NCI-H1105 (cell line): ENCODE results near the gene AS3MT.
"Not testable (repeated sequence)": the region's sequence is repeated elsewhere in the genome, so short reads cannot be mapped to it uniquely, and the experiment has no call there.

Experiments used
- DNase-seq: peaks from one replicate; lab custom pipeline; 2025; lab: John Stamatoyannopoulos, UW

AS3MT gene, protein sequence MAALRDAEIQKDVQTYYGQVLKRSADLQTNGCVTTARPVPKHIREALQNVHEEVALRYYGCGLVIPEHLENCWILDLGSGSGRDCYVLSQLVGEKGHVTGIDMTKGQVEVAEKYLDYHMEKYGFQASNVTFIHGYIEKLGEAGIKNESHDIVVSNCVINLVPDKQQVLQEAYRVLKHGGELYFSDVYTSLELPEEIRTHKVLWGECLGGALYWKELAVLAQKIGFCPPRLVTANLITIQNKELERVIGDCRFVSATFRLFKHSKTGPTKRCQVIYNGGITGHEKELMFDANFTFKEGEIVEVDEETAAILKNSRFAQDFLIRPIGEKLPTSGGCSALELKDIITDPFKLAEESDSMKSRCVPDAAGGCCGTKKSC

DNA sequence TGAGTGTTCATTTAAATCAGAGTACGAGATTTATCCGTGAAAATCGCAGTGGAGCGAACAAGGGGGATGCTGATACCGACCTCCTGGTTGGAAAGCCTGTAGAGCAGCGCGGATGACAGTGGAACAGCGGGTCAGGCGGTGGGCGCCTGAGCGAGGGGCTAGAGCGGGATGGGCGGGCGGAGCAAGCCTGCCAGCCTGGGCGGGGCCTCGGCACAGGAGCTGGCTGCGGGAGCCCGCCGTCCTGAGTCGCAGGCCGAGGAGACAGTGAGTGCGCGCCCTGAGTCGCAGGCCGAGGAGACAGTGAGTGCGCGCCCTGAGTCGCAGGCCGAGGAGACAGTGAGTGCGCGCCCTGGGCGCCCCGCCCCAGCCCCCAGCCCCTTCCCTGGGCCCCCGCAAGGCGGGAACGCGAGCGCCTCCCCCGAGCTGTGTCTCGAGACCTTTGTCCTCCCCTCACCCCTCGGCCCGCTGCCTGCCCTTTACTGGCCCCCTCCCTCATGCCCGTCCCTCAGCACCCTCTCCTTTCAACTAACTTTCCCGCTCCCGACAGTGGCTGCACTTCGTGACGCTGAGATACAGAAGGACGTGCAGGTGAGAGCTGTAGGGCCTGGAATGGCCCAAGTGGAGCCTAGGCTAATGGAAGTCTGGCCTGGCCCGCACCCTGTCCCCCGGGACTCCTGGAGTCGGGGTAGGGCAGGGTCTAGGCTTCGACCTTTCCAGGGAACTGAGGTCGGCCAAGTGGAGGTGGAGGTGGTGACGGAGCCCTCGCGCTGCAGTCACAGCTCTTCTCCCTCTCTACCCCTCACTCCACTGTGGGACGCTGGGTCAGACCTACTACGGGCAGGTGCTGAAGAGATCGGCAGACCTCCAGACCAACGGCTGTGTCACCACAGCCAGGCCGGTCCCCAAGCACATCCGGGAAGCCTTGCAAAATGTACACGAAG lies at the start of gene AS3MT:
Gene AS3MT (plus strand): TSS at position 213 of the 941 bp plus-strand sequence. CDS start 123 bp downstream, at position 336.
- DNase-seq = peak; percentile 37

DNA sequence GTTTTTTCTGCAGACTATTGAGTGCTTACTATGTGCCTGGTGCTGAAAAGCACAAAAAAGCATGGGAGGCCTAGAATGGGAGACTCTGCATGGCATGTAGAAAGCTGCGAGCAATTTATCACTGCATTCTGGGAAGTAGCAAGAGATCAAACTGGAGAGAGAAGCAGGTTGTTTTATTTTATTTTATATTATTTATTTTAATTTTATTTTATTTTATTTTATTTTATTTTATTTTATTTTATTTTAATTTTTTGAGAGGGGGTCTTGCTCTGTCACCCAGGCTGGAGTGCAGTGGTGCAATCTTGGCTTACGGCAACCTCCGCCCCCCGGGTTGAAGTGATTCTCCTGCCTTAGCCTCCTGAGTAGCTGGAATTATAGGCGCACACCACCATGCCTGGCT lies 49.3 kb upstream of the AS3MT start:
- not testable (repeated sequence) for DNase-seq

DNA sequence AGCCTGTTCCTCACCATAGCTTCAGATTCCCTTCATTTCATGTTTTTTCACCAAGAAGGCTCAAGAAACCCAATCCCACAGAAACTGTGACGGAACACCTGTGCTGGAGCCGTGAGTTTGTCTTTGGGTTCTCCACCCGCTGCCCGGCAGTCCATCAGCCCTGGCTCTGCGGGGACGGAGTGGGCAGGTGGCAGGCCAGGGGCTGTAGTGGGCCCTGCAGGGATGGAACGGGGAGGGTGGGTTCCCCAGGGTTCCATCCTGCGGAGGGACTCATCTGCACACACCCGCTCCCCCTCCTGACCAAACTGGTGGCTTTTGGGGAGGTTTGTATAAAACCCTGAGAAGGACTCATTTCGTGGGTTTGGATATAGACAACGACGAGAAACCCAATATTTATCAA lies 47.0 kb upstream of the AS3MT start:
- no peak for DNase-seq

DNA sequence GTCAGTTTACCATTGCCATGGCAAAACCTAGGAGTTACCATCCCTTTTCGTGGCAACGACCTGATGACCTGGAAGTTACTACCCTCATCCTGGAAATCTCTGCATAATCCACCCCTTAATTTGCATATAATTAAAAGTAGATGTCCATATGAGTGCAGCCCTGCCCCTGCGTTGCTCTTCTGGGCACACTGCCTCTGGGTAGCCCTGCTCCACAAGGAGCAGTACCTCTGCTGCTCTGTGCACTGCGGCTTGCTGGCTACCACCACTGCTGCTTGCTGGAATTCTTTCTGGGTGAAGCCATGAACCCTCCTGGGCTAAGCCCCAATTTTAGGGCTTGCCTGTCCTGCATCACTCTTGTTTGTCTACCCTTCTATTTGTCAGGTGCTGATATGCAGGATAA lies 44.6 kb upstream of the AS3MT start:
- DNase-seq = no peak

DNA sequence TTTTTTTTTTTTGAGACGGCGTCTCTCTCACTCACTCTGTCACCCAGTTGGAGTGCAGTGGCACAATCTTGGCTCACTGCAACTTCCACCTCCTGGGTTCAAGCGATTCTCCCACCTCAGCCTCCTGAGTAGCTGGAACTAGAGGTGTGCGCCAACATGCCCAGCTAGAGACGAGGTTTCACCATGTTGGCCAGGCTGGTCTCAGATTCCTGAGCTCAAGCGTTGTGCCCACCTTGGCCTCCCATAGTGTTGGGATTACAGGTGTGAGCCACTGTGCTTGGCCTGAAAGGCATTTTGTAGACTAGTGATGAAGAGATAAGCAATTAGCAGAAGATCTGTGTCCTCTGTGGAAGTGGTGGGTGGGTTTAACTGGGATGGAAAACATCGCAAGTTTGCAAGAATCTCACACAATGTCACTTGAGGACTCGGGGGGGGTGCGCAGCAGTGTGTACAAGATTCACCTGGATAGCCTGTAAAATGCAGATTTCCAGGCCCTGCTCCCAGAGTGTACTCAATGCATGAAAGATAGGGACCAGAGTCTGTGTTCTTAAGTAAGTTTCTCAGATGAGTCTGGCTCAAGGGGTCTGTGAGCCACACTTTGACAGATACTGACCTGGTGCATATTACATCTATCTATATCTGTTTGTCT lies 43.0 kb upstream of the AS3MT start:
- no peak for DNase-seq

DNA sequence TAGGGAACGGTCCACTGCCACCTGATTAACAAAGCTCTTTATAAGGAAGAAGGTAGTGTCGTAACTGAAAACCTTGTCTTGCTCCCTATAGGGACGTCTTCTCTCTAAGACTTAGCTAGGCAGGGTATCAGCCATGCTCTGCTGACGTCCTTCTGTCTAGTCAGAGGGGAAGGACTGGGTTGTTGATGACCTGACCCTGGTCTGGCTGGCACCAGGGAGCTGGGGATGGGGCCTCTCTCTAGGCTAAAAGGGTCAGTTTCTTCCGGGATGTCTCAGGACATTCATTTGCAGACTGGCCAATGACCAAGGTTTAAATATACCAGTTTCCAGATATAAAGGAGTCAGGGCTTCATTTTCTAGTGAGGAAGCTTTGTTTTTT lies 41.7 kb upstream of the AS3MT start:
- DNase-seq = no peak

DNA sequence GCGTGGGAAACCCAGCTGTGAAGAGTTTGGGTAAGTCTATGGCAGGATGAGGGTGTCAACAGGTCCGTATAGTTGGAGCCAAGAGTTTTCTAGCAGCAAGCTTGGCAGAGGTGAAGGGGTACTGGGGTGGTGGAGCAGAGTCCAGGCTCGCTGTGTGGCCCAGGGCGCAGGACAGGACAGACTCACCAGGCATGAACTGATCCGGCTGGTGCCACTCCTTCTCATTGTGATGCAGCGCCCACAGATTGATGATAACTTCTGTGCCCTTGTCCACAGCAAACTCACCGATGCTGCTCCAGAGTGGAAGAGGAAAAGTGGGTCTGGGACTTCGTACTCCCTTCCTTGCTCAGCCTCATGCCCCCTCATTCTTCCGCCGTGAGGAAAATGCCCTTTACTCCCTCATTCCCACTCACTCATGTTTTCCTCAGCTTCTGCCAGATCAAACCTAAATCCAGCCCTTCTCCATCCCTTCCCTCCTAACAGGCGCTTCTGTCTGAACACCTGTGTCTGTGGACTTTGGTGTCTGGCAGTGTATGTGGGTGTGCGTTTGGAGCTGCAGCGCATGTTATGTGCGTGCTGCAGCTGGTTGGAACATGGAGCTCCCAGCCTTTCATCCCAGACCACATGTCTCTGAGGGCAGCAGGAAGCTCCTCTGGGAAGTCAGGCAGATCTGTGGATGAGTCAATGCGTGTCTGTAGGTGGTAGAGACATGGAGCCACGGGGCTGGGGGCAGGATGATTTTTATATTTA lies 37.8 kb upstream of the AS3MT start:
- no peak for DNase-seq

DNA sequence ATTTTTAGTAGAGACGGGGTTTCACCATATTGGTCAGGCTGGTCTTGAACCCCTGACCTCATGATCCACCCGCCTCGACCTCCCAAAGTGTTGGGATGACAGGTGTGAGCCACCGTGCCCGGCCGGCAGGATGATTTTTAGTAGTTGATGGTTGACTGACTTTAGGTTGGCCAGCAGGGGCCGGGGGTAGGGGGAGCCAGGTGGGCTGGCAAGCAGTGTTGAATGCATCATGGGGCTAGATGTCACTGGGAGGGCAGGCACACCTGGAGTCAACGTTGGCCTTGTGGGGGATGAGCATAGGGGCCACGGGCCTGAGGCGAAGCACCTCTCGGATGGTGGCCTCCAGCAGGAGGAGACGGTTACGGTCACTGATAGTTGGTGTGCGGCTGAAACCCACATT lies 37.0 kb upstream of the AS3MT start:
- DNase-seq = no peak

DNA sequence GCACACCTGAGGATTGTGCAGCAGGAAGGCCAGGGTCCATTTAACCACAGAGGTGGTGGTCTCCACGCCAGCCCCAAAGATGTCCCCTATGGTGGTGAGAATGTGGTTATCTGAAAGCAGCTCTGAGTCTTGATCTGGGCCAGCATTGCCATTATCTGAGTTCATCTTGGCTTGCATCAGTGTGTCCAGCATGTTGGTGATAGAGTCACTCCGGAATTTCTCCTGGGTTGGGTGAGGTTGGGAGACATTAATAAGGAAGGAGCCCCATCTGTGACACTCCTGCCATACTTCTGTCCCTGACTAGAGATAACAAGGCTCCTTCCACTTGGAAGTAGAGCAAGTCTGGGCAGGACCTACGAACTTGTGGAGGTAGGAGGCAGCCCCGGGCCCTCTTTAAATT lies 36.3 kb upstream of the AS3MT start:
- no peak for DNase-seq

DNA sequence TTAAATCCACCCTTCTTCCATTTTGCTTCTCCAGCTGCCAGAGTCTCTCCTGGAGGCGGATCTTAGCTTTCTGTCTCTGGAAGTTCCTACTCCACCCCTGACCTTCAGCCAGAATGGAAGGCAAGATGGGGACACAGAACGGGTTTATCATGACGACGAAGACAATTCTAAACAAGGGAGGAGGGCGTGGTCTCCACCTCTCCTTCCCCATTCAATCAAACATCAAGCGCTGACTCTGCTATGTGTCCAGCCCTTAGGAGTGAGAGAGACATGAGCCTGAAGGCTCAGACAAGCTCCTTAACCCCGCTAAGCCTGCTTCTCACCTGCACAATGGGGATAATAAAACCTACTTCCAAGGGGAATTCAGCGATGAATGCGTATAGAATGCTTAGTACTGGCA lies 35.1 kb upstream of the AS3MT start:
- DNase-seq = no peak

DNA sequence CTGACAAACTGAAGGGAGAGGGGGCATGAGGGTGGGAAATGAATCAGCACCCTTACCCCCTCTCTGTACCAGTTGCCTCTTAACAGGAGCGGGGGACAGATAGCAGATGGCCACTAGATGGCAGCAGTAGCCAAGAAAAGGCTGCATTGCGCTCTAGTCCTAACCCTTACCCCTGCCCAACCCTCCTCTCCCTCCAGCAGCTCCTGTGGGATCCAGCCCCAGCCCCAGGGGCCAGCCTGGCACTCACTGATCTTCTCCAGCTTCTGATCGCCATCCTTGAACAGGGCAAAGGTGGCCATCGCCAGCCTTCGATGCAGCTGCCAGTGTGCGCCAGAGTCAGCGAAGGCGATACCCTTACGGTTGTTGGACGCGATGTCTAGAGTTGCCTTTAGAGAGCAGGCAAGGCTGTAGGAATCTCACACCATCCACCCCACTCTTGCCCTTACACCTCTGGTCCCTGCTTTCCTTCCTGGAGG lies 34.2 kb upstream of the AS3MT start:
- peak; percentile 51 for DNase-seq

DNA sequence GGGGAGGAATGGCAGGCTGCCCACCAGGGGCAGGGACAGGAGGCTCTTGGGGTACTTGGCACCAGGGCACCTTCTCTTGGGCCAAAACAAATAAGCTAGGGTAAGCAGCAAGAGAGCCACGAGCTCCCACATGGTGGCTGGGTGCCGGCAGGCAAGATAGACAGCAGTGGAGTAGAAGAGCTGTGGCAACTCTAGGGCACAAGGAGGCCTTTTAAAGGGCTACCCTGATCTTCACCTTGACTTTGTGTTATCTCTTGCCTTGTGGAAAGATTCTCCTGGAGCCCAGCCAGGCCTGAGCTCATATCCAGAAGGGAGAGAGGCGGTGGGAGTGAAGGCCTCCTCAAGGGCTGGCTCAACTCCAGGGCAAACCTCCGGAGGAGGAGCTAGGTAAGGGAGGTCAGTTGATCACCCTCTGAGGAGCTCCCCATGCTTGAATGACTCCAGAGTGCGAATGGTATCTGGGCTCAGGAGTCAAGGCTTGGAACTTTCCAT lies 32.0 kb upstream of the AS3MT start, which contains the start of gene CYP17A1:
Gene CYP17A1 (minus strand): TSS at position 184 of the 492 bp plus-strand sequence. CDS start 52 bp downstream, at position 132.
- DNase-seq = peak; percentile 19

DNA sequence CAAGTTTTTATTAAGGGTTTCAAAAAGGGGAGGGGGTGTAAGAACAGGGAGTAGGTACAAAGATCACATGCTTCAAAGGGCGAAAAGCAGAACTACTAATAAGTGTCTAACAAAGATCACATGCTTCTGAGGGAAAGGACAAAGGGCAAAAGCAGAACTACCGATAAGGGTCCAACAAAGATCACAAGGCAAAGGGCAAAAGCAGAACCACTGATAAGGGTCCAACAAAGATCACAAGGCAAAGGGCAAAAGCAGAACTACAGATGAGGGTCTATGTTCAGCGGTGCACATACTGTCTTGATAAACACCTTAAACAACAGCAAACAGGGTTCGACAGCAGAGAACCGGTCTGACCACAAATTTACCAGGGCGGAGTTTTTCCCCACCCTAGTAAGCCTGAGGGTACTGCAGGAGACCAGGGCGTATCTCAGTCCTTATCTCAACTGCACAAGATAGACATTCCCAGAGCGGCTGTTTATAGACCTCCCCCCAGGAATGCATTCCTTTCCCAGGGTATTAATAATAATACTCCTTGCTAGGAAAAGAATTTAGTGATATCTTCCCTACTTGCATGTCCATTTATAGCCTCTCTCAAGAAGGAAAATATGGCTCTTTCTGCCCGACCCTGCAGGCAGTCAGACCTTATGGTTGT lies 30.9 kb upstream of the AS3MT start:
- DNase-seq = not testable (repeated sequence)

DNA sequence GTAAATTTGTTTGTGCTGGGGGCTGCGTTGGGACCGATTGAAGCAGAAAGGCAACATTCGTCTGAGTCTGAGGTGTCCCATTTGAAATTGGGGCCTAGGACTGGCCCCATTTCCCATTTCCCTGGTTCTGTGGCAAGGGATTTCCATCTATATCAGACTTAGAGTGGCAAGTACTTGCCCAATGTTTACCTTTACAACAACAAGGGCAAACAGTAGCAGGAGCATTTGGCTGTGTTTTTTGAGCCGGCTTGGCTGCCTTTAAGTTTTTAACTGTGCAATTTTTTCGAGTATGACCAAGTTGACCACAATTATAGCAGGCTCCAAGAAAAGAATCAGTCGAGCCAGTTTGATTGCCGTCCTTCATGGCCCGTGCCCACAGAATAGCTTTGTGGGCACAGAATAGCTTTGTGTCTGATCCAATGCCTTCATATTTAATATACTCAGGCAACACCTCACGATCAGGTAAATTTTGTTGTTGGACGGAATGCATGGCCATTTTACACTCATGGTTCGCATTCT lies 27.4 kb upstream of the AS3MT start:
- no peak for DNase-seq

DNA sequence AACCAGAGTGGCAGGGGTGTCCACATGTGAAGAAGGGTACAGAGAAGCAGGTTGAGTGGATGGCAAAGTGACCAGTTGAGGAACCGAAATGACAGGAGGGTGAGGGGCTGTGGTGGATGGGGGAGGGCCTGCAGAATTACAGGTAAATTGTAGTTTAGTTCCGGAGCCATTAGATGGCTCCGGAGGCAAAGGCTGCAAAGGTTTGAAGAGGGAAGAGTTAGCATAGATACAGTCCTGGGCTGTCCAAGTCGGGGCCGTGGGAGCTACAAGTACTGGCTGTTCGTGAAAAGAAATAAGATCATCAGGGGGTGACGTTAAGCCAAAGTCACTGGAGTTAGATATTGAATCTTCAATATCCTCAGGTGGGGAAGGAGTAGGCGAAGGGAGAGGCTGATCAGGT lies 26.1 kb upstream of the AS3MT start:
- DNase-seq = not testable (repeated sequence)

DNA sequence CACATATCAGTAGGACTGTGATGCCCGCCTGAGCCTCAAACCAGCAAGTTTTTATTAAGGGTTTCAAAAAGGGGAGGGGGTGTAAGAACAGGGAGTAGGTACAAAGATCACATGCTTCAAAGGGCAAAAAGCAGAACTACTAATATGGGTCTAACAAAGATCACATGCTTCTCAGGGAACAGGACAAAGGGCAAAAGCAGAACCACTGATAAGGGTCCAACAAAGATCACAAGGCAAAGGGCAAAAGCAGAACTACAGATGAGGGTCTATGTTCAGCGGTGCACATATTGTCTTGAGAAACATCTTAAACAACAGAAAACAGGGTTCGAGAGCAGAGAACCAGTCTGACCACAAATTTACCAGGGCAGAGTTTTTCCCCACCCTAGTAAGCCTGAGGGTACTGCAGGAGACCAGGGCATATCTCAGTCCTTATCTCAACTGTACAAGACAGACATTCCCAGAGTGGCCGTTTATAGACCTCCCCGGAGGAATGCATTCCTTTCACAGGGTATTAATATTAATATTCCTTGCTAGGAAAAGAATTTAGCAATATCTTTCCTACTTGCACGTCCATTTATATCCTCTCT lies 25.0 kb upstream of the AS3MT start:
- not testable (repeated sequence) for DNase-seq

DNA sequence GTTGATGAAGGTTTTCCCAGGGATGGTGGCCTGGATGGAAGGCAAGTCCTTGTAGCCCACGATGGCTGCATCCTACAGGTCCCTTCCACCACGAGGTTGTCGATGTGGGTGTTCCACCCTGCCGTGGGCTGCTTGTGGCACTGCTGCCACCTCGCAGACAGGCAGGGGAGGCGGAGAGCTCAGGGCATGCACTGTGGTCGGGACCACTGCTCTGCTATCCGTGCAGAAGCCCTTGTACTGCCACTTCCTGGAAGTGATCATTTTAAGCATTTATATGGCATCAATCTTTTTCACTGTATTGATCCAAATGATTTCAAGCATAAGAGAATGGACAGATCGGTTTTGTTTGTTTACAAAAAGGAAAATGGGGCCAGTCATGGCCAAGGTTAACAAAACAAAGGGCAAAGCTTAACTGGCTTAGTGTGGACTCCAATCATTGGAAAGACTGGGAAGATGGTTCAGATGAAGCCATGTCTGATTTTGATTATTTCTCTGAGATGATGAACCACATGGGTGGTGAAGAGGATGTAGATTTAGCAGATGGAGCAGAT lies 23.8 kb upstream of the AS3MT start:
- DNase-seq = no peak

DNA sequence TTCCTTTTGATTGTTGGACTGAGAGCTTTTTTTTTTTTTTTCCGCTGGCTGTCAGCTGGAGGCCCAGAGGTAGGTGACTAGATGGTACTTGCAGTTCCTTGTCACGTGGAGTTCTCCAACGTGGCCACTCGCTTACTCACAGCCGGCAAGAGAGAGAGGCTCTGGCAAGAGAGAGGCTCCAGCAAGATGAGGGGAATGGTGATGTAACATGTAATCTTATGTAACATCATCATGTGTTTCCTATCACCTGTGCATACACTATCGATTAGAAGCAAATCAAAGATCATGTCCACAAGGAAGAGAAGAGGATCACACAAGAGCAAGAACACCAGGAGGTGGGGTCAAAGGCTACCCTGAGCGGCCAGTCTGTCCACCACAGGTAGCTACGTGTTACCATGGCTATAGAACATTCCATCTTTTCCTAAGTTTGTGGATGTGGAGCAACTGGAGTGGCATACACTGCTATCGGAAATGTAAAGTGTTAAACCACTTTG lies 19.2 kb upstream of the AS3MT start:
- no peak for DNase-seq

DNA sequence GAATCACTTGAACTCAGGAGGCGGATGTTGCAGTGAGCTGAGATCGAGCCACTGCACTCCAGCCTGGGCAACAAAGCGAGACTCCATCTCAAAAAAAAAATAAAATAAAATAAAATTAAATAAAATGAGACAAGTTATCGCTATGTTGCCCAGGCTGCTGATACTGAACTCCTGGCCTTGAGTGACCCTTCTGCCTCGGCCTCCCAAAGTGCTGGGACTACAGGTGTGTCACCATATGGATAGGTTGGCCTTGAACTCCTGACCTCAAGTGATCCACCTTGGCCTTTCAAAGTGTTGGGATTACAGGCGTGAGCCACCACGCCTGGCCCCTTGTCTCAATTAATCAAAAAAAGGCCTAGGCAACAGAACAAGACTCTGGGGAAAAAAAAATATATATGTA lies 16.0 kb upstream of the AS3MT start:
- DNase-seq = not testable (repeated sequence)
